Activated CD4-positive, alpha-beta T cell treated with anti-CD3 and anti-CD28 coated beads, Interleukin-2, amount 50 U/mL, for 4 hours (primary cell): ENCODE data around the gene CNIH3.
"Not testable (repeated sequence)": the region's sequence is repeated elsewhere in the genome, so short reads cannot be mapped to it uniquely, and the experiment has no call there.

Experiments used
- DNase-seq, 2 experiments: peaks; one replicate each; pipeline ENCODE4 v3.0.0-alpha.2; 2020

The CNIH3 gene

GRCh38 chr1:224690576-224690975 is 74.5 kb downstream of the CNIH3 start:
- DNase-seq: no peak

- DNase-seq: no peak
Observed at GRCh38 chr1:224691148-224691925, 75.2 kb downstream of the CNIH3 start.

- DNase-seq: no peak
Observed at GRCh38 chr1:224694969-224695368, 78.9 kb downstream of the CNIH3 start.

GRCh38 chr1:224696021-224696420 is 79.9 kb downstream of the CNIH3 start:
- no peak for DNase-seq

- no peak for DNase-seq
Observed at GRCh38 chr1:224696891-224697765, 81.0 kb downstream of the CNIH3 start.

- no peak for DNase-seq
Observed at GRCh38 chr1:224698015-224698451, 81.9 kb downstream of the CNIH3 start.

- DNase-seq: no peak
Observed at GRCh38 chr1:224700918-224701531, 84.9 kb downstream of the CNIH3 start.

- DNase-seq: no peak
Observed at GRCh38 chr1:224703702-224704101, 87.6 kb downstream of the CNIH3 start.

GRCh38 chr1:224704107-224704735 is 88.1 kb downstream of the CNIH3 start:
- DNase-seq: no peak

- no peak for DNase-seq
Observed at GRCh38 chr1:224705578-224705977, 89.5 kb downstream of the CNIH3 start.

GRCh38 chr1:224707843-224708725 is 92.0 kb downstream of the CNIH3 start:
- DNase-seq: no peak

GRCh38 chr1:224710196-224710595 is 94.1 kb downstream of the CNIH3 start:
- DNase-seq: no peak

GRCh38 chr1:224711231-224711756 is 95.2 kb downstream of the CNIH3 start:
- DNase-seq: not testable (repeated sequence)

- no peak for DNase-seq
Observed at GRCh38 chr1:224711876-224712275, 95.8 kb downstream of the CNIH3 start.

GRCh38 chr1:224713228-224713627 is 97.1 kb downstream of the CNIH3 start:
- no peak for DNase-seq

- DNase-seq: no peak
Observed at GRCh38 chr1:224714553-224714952, 98.4 kb downstream of the CNIH3 start.

- DNase-seq: no peak
Observed at GRCh38 chr1:224718470-224719053, 102.4 kb downstream of the CNIH3 start.

GRCh38 chr1:224719716-224720115 is 103.6 kb downstream of the CNIH3 start:
- DNase-seq: no peak

- no peak for DNase-seq
Observed at GRCh38 chr1:224720216-224720615, 104.1 kb downstream of the CNIH3 start.

- no peak for DNase-seq
Observed at GRCh38 chr1:224721000-224721399, 104.9 kb downstream of the CNIH3 start.

GRCh38 chr1:224722838-224723237 is 106.7 kb downstream of the CNIH3 start:
- DNase-seq: no peak
